HG02885 (cell line): ENCODE measurements around the gene REXO5.
"Not testable (repeated sequence)": the region's sequence is repeated elsewhere in the genome, so short reads cannot be mapped to it uniquely, and the experiment has no call there.

Source experiments
- ATAC-seq: cut with Tn5 transposase; IDR thresholded peaks from one replicate; pipeline ENCODE4 v1.9.1; 2021; ENCODE audit warnings: mild to moderate bottlenecking; ENCODE audit not compliant: unreplicated experiment, poor library complexity

REXO5 gene, protein sequence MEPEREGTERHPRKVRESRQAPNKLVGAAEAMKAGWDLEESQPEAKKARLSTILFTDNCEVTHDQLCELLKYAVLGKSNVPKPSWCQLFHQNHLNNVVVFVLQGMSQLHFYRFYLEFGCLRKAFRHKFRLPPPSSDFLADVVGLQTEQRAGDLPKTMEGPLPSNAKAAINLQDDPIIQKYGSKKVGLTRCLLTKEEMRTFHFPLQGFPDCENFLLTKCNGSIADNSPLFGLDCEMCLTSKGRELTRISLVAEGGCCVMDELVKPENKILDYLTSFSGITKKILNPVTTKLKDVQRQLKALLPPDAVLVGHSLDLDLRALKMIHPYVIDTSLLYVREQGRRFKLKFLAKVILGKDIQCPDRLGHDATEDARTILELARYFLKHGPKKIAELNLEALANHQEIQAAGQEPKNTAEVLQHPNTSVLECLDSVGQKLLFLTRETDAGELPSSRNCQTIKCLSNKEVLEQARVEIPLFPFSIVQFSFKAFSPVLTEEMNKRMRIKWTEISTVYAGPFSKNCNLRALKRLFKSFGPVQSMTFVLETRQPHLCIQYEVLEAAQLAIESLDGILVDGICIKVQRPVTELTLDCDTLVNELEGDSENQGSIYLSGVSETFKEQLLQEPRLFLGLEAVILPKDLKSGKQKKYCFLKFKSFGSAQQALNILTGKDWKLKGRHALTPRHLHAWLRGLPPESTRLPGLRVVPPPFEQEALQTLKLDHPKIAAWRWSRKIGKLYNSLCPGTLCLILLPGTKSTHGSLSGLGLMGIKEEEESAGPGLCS

DNA sequence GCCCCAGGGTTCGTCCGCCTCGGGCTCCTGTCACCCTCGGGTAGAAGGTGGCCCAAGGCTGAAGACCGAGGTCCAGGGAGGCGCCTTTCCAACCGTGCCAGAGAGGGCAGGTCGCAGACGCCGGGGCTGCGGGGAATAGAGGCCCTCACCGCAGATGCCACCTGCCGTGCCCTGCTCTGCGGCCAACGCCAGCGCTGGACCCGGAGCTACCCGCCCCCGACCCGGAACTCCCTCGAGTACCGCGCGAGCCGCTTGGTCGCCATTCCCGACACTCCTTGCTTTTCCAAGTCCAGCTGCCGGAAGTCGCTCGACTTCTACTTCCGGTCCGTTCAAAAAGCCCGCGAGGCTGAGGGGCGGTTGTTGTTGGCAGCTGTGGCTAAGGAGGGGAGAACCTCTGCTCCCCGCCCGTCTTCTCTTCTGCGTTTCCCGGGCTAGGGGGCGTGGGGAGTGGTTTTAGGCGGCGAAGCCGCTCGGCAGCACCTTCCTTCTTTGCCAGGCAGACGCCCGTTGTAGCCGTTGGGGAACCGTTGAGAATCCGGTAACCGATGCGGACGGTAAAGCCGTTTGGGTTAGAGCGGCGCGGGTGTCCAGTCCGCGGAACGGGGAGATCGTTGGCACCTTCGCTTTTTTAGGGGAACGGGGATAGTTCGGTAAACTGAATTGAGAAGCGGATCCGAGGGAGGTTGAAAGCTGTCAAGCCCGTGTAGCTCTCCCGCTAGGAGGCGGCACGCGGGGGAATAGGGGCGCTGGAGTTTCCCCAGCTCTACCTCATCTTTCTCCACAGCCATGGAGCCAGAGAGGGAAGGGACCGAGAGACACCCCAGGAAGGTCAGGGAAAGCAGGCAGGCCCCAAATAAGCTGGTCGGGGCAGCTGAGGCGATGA lies at the start of gene REXO5, which contains the start of gene ERI2:
Gene REXO5, plus strand, starts transcription at position 360 of the 883 bp plus-strand sequence. Its CDS starts 427 bp downstream, at position 787.
Gene ERI2, minus strand, starts transcription at position 305 of the 883 bp plus-strand sequence. Its CDS starts 42 bp downstream, at position 263.
- ATAC-seq, result peak; percentile 86

DNA sequence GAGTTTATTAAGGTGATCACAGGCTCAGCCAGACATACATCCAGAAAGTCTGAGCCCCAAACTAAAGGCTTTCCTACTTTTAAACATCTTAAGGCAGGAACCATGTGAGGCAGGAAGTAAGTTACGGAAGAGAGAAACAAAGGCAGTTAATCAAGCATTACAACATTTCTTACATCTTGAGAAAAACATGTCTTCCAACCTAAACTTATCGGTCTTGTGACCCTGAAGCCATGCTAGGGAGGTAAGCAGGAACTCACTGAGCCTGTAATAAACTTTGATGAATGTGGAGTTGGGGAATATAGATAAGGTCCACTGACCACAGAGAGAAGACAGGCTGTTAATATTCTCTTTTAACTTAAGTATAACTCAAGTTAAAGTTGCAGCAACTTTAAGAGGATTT lies 46.0 kb upstream of the REXO5 start:
- ATAC-seq, result no peak

DNA sequence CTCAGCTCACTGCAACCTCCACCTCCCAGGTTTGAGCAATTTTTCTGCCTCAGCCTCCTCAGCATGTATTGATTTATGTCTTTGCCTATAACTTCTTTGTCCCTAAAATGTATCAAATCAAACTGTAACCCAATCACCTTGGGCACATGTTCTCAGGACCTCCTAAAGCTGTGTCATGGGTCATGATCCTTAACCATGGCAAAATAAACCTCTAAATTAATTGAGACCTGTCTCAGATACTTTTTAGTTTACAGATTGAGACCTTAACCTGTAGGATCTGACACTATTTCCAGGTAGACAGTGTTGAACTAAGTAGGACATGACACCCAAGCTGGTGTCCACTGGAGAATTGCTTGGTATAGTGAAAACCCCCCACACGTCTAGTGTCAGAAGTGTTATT lies 45.2 kb upstream of the REXO5 start:
- ATAC-seq, result no peak

DNA sequence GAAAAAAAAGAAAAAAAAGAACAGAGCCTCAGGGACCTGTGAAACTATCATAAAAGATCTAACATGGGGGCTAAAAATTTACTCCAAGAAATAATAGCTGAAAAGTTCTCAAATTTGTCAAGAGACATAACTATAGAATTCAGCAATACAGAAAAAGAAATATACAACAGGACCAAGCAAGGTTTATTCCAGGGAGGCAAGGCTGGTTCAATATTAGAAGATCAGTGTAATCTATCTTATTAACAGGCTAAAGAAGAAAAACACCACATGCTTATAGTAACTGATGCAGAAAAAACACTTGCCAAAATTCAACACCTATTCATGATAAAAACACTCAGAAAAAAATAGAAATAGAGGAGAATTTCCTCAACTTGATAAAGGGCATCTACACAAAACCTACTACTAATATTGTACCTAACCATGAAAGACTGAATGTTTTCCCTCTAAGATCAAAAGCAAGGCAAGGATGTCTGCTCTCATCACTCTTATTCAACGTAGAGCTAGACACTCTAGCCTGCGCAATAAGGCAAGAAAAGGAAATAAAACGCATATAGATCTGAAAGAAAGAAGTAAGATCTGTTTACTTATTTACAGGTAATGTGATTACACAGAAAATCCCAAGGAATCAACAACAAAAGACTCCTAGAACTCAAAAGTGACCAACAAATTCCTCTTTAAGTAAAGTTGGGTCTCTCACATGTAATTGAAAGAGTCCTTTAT lies 43.8 kb upstream of the REXO5 start:
- no peak for ATAC-seq

DNA sequence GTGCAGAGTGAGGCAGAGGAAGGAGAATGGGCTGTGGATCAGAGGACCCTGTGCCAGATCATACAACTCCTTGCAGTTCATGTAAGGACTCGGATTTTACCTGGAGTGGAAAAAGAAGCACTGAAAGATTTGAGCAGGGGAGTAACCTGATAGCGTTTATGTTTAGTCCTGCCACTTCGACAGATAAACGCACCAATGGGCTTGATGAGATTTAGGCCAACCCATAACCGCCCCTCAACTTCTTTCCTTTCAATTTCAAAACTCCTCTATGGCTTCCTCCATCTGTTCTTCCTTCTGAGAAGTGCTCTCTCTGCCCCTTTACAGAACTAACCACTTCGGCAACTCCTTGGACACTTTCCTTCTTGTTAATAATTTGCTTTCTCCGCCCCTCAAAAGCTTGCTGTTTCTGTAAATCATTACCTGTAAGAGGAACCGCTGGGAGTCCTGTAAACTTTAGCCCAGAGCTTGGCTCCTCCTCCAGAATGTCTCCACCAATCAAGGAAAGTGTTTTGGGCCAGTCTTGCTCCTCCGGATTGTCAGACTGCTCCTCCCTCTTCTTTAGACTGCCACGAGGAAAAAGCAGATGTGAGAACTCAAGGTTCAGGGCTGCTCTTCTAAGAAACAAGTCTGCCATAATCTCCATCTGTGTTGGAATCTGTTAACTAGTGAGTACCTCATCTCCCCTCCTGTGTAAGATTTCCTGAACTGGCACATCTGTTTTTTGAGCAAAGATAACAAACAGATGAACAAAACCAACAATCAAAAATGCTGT lies 42.7 kb upstream of the REXO5 start, which contains the start of gene ACSM3:
Gene ACSM3, plus strand, starts transcription at position 554 of the 772 bp plus-strand sequence. CDS start 6,021 bp downstream, outside the sequence.
- ATAC-seq, result peak; percentile 98

DNA sequence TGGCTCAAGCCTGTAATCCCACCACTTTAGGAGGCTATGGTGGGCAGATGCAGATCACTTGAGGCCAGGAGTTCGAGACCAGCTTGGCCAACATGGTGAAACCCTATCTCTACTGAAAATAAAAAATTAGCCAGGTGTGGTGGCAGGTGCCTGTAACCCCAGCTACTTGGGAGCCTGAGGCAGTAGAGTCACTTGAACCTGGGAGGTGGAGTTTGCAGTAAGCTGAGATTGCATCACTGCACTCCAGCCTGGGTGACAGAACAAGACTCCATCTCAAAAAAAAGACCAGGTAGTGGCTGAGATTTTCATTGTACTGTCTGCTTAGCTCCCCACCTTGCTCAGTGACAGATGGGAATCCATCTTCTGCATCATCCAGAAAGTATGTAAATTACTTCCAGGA lies 41.9 kb upstream of the REXO5 start:
- ATAC-seq, result not testable (repeated sequence)

DNA sequence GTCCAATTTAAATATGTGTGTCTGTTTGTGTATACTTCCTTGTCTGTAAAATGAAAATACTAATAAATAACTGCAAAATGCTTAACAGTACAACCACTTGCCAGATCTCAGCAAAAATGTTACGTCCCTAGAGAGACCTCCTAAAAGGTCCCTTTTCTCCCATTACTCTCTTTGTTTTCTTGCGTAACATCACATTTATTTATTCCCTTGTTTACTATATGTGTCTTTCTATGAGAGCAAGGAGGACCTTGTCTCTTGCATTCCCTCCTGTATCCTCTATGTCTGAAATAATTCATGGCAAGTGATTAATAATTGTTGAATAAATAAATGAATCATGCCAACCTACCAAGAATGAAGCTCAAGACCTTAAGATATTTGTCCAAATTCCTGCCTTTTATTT lies 40.6 kb upstream of the REXO5 start:
- ATAC-seq, result no peak

DNA sequence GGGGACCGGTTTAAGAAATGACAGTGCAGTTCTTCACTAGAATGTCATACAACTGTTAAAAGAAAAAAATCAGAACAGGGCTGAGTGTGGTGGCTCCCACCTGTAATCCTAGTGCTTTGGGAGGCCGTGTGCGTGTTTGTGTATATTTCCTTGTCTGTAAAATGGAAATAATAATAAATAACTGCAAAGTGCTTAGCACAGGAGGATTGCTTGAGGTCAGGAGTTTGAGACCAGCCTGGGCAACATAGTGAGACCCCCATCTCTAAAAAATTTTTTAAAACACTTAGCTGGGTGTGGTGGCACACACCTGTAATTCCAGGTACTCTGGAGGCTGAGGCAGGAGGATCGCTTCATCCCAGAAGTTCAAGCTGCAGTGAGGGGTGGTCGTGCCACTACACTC lies 40.0 kb upstream of the REXO5 start:
- no peak for ATAC-seq

DNA sequence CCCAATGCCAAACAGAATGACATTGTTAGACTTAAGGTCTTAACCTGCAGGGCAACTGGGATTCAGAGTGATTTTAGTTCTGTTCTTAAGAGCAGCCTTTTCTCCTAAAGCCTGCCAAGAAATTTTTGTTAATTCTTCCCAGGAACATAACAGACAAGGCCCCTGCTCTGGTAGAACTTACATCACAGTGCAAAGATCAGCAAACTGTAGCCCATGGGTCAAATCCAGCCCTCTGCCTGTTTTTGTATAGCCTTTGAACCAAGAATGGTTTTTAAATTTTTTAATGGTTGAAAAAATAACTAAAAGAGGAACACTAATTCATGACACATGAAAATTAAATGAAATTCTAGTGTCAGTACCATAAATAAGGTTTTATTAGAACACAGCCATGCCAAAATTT lies 38.8 kb upstream of the REXO5 start:
- ATAC-seq, result no peak

DNA sequence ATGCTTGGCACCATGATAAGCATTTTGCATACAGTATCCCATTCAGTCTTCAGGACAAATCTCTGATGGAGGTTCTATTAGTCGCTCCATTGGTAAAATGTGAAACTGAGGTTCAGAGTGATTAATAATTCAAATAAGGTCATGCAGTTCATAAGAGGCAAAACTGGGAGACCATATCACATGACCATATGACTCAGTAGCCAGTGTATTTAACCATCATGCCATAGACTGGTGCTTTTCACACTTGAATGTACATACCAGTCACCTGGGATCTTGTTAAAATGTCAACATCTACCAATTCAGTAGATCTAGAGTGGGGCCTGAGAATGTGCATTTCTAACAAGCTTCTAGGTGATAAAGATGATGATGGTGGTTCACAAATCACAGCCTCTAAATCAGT lies 38.2 kb upstream of the REXO5 start:
- no peak for ATAC-seq

DNA sequence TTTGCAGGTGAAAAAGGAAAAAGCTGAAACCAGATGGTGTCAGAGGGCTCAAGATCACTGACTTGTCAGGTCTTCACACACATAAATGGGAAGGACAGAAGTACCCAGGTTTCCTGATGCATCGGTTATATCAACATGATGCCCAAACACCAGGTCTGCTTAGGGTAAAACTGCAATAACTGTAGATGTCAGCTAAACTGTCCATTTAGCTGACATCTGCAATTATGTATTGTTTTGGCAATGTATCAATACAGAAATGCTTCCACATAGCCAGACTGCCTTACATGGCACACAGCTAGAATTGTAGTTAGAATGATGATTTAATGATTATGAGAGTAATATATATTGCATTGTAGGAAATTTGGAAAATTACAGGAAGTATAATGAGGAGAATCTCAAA lies 37.5 kb upstream of the REXO5 start:
- no peak for ATAC-seq

DNA sequence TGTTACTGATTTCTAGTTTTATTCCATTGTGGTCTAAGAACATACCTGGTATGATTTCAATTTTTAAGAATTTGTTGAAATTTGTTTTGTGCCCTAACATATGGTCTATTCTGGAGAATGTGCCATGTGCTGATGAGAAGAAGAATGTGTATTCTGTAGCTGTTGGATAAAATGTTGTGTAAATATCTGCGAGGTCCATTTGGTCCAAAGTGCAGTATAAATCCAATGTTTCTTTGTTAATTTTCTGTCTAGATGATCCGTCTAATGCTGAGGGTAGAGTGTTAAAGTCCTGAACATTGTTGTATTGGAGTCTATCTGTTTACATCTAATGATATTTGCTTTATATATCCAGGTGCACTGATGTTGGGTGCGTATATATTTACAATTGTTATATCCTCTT lies 32.6 kb upstream of the REXO5 start:
- ATAC-seq, result no peak

DNA sequence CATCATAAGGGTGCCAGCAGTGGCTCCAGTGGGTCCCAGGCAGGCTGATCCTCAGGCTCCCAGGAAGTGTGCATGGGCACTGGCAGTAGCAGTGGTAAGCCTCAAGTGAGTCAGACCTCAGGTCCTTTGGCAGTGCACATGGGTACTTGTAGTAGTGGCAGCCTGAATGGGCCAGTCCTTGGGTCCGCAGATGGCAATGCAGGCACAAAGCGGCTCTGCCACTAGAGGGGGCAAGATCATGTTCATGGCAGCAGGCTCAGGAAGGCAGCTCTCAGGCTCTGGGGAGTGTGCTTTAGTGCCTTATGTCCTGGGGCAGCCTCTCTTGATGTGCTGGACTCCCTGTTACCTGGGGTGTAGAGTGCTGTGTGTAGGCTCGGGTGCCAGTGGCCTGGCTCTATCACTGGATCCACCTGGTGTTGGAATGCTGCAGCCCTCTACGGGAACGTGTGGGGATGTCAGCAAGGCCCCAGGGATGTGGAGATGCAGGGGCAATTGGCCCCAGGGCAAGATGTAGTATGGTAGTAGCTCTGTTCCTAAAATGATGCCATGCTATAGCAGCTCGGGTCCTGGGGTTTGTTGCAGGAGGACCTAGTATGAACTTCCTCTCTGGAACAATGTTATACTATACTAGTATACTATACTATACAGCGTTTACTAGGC lies 31.5 kb upstream of the REXO5 start:
- ATAC-seq, result no peak

DNA sequence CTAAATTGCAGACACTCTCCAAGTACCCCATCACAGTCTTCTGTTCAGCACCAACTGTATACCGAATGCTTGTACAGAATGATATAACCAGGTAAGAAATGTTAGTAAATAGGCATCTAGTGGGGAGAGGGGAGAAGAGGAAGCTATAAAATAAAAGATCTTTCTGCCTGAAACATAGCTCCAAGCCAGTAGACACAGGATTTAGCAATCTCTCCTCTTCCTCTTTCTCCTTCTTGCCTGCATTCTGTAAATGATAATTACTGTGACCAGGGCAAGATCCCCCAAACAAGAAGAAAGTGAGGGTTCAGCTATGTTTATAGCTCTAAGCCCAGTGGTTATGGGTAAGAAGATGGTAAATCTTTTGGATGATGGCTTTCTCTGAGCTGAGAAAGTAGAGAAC lies 24.6 kb upstream of the REXO5 start:
- ATAC-seq, result no peak

DNA sequence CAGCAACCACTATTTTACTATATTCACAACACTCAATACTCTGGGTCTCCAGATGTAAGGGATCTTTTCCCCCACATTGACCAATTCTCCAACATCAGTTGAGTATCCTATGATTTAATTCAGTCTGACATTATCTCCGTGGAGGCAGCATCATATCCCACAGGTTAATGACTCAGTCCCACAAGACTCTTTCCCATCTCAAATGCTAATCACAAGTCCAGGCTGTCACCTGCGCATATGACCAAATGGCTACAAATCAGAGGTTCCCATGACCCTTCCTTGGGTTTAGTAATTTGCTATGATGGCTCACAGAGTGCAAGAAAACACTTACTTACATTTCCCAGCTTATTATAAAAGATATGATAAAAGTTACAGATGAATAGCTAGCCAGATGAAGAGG lies 23.9 kb upstream of the REXO5 start:
- no peak for ATAC-seq

DNA sequence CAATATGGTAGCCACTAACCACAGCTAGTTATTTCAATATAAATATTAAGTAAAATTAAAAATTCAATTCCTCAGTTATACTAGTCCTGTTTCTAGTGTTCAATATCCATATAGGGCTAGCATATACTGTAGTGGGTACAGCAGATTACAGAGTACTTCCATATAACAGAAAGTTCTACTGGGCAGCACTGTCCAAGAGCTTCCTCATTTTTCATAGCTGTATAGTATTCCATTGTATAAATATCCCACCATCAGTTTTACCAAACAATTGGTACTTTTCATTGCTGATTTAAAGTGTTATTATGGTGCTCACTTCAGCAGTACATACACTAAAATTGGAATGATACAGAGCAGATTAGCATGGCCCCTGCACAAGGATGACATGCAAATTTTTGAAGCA lies 22.1 kb upstream of the REXO5 start:
- no peak for ATAC-seq

DNA sequence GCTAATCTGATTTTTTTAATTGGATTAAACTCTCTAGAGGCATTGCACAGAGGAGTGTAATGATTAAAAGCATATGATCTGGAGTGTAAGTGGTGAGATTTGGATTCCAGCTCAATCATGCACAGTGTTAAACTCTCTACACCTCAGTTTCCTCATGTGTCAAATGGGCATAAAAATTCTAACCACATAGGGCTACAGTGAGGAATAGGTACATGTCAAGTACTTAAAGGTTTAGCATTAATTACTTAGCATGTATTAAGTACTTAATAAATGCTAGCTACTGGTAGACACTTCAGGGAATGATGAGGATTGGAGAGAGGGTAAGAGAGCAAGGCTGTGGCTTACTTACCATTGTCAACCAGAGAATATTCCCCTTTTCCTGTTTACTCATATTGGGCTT lies 17.2 kb upstream of the REXO5 start:
- no peak for ATAC-seq

DNA sequence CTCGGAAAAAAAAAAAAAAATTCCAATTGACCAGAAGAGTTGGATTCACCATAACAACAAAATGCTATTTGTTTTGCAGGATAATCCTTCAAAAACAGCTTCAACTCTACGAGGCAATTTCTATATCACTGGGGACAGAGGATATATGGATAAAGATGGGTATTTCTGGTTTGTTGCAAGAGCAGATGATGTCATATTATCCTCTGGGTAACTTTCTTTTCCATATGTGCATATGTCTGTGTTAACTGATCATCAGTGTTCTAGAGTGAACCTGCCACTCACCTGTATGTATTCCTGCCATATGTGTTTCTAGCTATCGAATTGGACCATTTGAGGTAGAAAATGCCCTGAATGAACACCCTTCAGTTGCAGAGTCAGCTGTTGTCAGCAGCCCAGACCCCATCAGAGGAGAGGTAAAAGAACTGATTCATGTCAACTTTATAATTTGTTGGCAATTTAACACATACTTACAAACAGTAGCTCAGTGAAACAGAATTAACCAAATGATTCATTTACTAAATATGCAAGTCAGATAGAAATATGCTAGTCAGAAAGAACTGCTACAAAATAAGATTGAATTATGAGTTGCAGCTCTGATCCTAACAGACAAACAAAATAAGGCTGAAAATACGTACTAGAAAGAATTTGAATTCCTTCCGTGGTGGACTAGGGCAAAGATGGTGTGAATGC lies 14.3 kb upstream of the REXO5 start:
- no peak for ATAC-seq
